ENCODE data around the gene CRISPLD2.

DNA sequence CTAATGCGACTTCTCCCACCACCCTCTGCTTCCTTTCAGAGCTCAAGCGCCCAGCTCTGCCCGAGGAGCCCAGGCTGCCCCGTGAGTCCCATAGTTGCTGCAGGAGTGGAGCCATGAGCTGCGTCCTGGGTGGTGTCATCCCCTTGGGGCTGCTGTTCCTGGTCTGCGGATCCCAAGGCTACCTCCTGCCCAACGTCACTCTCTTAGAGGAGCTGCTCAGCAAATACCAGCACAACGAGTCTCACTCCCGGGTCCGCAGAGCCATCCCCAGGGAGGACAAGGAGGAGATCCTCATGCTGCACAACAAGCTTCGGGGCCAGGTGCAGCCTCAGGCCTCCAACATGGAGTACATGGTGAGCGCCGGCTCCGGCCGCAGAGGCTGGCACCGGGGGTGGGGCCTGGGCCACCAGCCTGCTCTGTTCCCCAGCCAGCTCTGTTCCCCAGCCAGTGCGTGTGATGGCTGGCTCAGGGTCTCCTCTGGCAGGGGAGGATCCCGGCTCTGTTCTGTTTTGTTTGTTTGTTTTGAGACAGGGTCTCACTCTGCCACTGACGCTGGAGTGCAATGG is 18.7 kb downstream of the CRISPLD2 start:
- TF ChIP-seq CTCF (conservative IDR thresholded peaks at IDR 0.05 in 1 of 2, IDR thresholded peaks at IDR 0.05 in 1 of 2; ENCODE audit: low read depth in 1 of 2, low read length in 2 of 2): no peak
- TF ChIP-seq EZH2 (IDR thresholded peaks at IDR 0.05; ENCODE audit: low read length, missing control alignments): no peak
